Psoas muscle (tissue), 8 donors: ENCODE results near the gene POLL. TPM values are rescaled to one million over a fixed set of nuclear protein-coding genes. Genes with fewer than 3 reads are reported as not detected.

Experiments used
- ATAC-seq, 4 donors: fragments of 200-7000 bp; cut with Tn5 transposase; one replicate each; pipeline ENCODE4 v1.9.1; 2020; ENCODE audit warnings: moderate library complexity in 3 of 4, mild to moderate bottlenecking in 2 of 4
- DNase-seq, 2 donors: peaks; one replicate each; pipeline ENCODE4 v3.0.0-alpha.2; 2020
- H3K27ac ChIP-seq: fragments of 200-600 bp; one replicate; pipeline ENCODE4 v1.8.0; 2022
- H3K27me3 ChIP-seq, 3 donors: fragments of 200-600 bp in 1 of 3; one replicate each; pipeline versions ENCODE4 v1.6.1 to v1.8.0; 2013 to 2022; ENCODE audit warnings: low read length in 2 of 3, mild to moderate bottlenecking in 2 of 3, moderate library complexity in 1 of 3; ENCODE audit not compliant: insufficient read depth in 3 of 3
- H3K36me3 ChIP-seq, 2 donors: fragments of 200-600 bp in 1 of 2; one replicate each; pipeline versions ENCODE4 v1.6.1 to v1.8.0; 2013 to 2022; ENCODE audit warnings: low read depth in 1 of 2, mild to moderate bottlenecking in 1 of 2, moderate library complexity in 1 of 2; ENCODE audit not compliant: insufficient read depth in 1 of 2
- H3K4me1 ChIP-seq: fragments of 200-600 bp; one replicate; pipeline ENCODE4 v1.8.0; 2022
- H3K4me3 ChIP-seq: fragments of 200-600 bp; one replicate; pipeline ENCODE4 v1.8.0; 2022; ENCODE audit warnings: mild to moderate bottlenecking
- H3K9me3 ChIP-seq: fragments of 200-600 bp; one replicate; pipeline ENCODE4 v1.8.0; 2022
- CTCF ChIP-seq: fragments of 200-600 bp; IDR thresholded peaks from one replicate; pipeline ENCODE4 v1.8.0; 2022; ENCODE audit warnings: antibody characterized with exemption
- WGBS, 3 donors: extraction: QIAGEN DNeasy Blood & Tissue Kit; methylation state at CpG; one replicate each; pipeline versions ENCODE4 v1.1.6 to v1.1.7; 2013; 5-methylcytosine and 5-hydroxymethylcytosine counted together
- intact Hi-C, 2 donors: fragments of 100-400 bp; cut with DNase I; formaldehyde crosslinking; loops; one replicate each; pipeline versions ENCODE4 v1.11.0 to v1.14.2; 2022
- polyA plus RNA-seq, 3 donors: library from polyadenylated mRNA; stranded (reverse); fragments of 200-250 nt; gene quantifications; one replicate each; pipeline ENCODE4 v1.2.3, GENCODE V29; 2013
- total RNA-seq, 4 donors: library from RNA; stranded (reverse); fragmentation: NEBNext Ultra II Directional in 2 of 4; extraction: Animal tissue kit (Norgen Biotek cat#: 25700) in 2 of 4; gene quantifications; one replicate each; pipeline versions ENCODE4 v1.2.1 to v1.2.4, GENCODE V29; 2021 to 2023
- donor health status: healthy with polysubstance abuse.
- donor health status: DM: no; HTN: no; CAD: no; lungs with moderate emphysema.
- donor health status: Bipolar disorder and iron deficiency.
- donor health status: healthy.
- donor health status: DM: yes; HTN: yes; CAD: no.
- donor health status: DM: no; HTN: no; CAD: no.
- donor health status: DM: no; HTN: no; CAD: no.
- donor health status: DM: yes; HTN: yes; CAD: no.

POLL gene
- total and polyA plus RNA-seq, 7 donors, result 19.0 to 29.3 (median 21.6) TPM

DNA sequence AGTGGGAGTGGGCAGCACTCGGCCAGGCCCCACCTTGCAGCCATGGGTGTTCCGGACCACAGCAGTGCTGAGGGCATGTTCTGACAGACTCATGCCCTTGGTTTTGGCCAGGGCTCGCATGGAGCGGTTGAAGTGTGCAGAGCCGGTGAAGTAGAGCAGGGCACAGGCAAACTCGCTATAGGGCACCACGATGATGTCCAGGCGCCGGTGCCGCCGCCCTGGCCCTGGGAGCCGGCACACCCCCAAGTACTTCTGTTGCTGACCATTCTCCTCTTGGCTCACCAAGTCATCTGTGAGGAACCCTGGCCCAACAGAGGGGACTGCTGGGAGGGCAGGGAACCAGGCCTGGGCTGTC, 8.6 kb downstream of the POLL start:
- 96% methylated on average over 12 of the region's 12 CpGs for WGBS, 3 donors
- DNase-seq (no peak), ATAC-seq (no peak)
- H3K27me3 ChIP-seq, result no peaks in the 10 kb centered on the region
- H3K4me1 ChIP-seq, result no peaks in the 10 kb centered on the region
- peaks cover 2 to 75% of the 10 kb centered on the region in 2 donors for H3K36me3 ChIP-seq
- H3K9me3 ChIP-seq, result no peaks in the 10 kb centered on the region
- TF ChIP-seq CTCF, result no peak
- intact Hi-C loops, result no loop called here
- no peak overlapping the region for H3K27ac ChIP-seq
- H3K4me3 ChIP-seq, result no peak overlapping the region

DNA sequence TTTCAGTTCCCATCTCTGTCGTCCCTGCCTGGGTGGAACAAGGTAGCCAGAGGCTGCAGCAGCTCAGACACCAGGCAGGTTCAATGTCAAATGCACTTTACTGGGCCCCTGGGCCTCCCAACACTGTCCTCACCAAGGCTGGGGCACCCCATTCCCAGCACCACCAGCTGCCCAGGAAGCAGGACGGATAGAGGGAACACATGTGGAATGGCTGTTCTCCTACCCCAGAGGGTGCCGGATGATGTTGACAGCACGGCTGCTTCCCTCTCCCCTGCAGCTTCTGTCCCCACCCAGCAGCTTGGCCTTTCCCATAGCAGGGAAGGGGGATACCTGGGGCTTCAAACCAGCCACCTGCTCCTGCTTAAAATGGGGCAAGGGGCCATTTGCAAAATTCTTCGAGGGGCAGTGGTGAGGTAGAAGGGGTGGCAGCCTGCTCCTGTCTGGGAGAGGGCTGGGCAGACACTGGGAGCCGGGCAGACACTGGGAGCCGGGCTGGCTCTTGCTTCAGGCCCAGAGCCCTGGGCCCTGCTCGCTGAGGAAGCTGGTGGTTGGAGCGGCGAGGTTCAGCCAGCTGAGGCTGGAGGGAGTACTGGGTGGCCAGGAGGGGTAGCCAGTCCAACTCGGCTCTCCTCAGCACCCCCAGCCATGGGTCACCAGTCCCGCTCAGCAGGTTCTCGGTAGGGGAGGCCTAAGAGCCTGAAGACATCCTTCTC, 9.1 kb downstream of the POLL start:
- DNase-seq, result peak in 1 of 2 donors; percentile 40
- 91 to 93% (median 92%) methylated on average over 13 of the region's 13 CpGs for WGBS, 3 donors
- Histone ChIP-seq H3K27ac (no peak overlapping the region), H3K4me3 (no peak overlapping the region), H3K36me3 (peaks cover 2 to 69% of the 10 kb centered on the region in 2 donors), H3K27me3 (no peaks in the 10 kb centered on the region), H3K9me3 (no peaks in the 10 kb centered on the region), H3K4me1 (no peaks in the 10 kb centered on the region)
- intact Hi-C loops, result no loop called here
- TF ChIP-seq CTCF, result no peak
- no peak for ATAC-seq

DNA sequence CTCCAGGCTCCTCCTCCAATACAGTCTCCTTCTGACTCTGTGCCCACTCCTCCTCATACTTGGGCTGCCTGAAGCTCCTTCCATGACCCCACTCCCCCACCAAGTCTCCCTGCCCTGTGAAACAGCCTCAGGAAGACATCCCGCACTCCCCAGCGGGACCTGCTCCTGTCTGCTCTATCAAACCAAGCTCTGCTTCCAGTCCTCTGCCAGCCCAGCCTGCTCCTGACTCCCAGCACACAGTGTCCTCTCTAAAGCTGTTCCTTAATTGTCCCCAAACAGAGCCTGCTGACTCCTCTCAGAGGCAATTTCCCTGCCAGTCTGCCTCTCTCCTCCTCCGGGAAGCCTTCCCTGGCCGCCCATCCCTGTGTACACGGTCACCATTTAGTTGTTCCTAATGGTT, 9.9 kb downstream of the POLL start:
- H3K4me1 ChIP-seq, result no peaks in the 10 kb centered on the region
- H3K27me3 ChIP-seq, result no peaks in the 10 kb centered on the region
- H3K9me3 ChIP-seq, result peaks cover 4% of the 10 kb centered on the region
- WGBS, 3 donors, result 86 to 91% (median 87%) methylated on average over 5 of the region's 5 CpGs
- DNase-seq (peak in 1 of 2 donors; percentile 27), ATAC-seq (no peak)
- no peak overlapping the region for H3K27ac ChIP-seq
- intact Hi-C loops, result no loop called here
- no peak for TF ChIP-seq CTCF
- no peak overlapping the region for H3K4me3 ChIP-seq
- peaks cover 0 to 62% of the 10 kb centered on the region in 2 donors for H3K36me3 ChIP-seq

- 83 to 86% (median 85%) methylated on average over 7 of the region's 7 CpGs for WGBS, 3 donors
- no peak for TF ChIP-seq CTCF
- Histone ChIP-seq H3K4me3 (no peak overlapping the region), H3K36me3 (peaks cover 0 to 53% of the 10 kb centered on the region in 2 donors), H3K9me3 (peaks cover 12% of the 10 kb centered on the region), H3K4me1 (no peaks in the 10 kb centered on the region), H3K27ac (no peak overlapping the region), H3K27me3 (no peaks in the 10 kb centered on the region)
- DNase-seq (peak in 1 of 2 donors; percentile 32), ATAC-seq (no peak)
- intact Hi-C loops, result no loop called here
These were observed 10.8 kb downstream of the POLL start for GRCh38 chr10:101577121-101577871.
